Measurements from ENCODE around the gene ATRNL1.

The ATRNL1 gene

DNA sequence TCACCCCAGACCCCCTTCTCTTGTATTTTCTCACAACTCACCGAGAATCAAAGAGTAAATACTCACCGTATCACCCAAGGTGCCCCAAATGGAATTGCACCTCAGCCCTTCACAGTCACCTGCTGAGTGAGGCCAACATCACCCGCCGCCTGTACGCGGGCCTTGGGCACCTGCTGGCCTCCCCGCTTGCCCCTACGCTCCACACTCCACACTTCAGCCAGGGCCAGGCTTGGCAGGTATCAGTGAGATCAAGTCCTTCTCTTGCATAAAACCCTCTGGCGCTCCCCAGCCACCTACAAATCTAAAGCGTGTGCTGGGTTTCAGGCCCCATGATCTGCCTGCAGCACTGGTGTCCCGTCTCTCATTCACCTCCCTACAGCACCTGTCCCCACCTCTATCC lies 879.3 kb downstream of the ATRNL1 start:
- DNase-seq (ENCODE audit: low read depth, low spot score), result no peak
- TF ChIP-seq, protein P1, sequence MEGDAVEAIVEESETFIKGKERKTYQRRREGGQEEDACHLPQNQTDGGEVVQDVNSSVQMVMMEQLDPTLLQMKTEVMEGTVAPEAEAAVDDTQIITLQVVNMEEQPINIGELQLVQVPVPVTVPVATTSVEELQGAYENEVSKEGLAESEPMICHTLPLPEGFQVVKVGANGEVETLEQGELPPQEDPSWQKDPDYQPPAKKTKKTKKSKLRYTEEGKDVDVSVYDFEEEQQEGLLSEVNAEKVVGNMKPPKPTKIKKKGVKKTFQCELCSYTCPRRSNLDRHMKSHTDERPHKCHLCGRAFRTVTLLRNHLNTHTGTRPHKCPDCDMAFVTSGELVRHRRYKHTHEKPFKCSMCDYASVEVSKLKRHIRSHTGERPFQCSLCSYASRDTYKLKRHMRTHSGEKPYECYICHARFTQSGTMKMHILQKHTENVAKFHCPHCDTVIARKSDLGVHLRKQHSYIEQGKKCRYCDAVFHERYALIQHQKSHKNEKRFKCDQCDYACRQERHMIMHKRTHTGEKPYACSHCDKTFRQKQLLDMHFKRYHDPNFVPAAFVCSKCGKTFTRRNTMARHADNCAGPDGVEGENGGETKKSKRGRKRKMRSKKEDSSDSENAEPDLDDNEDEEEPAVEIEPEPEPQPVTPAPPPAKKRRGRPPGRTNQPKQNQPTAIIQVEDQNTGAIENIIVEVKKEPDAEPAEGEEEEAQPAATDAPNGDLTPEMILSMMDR (IDR thresholded peaks at IDR 0.05; ENCODE audit: insufficient read depth, low read length, missing control alignments), result no peak
- no peak overlapping the region for H3K4me3 ChIP-seq (ENCODE audit: low read depth, low read length)
- ChIA-PET CTCF (no interaction called here), POLR2A (no interaction called here)

DNA sequence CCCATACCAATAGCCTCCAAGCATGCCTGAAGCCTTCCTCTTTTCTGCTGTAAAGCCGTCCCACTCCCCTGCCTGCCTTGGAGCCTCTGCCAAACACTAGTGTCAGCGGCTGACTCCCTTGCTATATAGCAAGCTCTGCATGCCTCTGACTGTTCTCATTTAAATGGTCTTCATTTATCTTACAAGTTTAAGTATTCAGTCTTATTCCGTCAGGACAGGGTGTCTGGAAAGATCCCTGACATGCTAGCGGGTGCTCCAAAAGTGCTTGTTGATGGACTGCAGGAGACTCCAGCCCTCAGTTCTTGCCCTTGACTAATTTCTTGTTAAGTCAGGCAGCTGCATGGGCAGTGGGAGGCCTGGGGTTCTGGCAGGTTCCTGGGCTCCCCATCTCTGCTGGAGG lies 881.2 kb downstream of the ATRNL1 start:
- ChIA-PET POLR2A (no interaction called here), CTCF (no interaction called here)
- no peak for DNase-seq (ENCODE audit: low read depth, low spot score)
- TF ChIP-seq, protein P1 (IDR thresholded peaks at IDR 0.05; ENCODE audit: insufficient read depth, low read length, missing control alignments), result no peak
- no peak overlapping the region for H3K4me3 ChIP-seq (ENCODE audit: low read depth, low read length)

DNA sequence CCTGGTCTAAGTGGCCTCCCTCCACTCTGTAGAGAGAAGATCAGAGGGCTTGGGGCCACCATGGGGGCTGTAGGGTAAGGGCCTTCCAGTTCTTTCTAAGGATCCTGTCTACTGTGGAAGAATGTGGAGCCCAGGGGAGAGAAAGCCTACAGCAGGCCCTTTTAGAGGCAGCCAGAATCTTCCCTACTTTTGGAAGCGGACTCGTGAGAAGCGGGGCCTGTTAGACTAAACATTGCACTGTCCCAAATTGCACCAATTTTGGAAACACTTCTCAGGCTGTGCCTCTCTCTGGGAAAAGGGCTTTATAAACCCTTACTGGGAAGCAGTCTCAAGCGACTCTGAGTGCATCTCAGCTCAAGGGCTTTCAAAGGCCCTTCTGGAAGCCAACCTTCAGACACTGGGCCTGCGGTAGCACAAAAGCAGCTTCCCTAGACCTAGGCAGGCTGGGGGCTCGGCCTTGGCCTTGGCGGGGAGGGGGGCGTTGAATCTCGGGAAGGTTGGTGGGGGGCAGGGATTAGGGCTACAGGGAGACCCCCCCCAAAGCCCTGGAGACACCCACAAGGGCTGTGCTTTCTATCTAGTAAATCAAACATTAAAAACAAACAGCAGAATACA lies 881.8 kb downstream of the ATRNL1 start:
- H3K4me3 ChIP-seq (ENCODE audit: low read depth, low read length), result no peak overlapping the region
- CTCF ChIA-PET, result no interaction called here
- TF ChIP-seq, protein P1 (IDR thresholded peaks at IDR 0.05; ENCODE audit: insufficient read depth, low read length, missing control alignments), result no peak
- POLR2A ChIA-PET, result no interaction called here
- DNase-seq (ENCODE audit: low read depth, low spot score), result no peak

DNA sequence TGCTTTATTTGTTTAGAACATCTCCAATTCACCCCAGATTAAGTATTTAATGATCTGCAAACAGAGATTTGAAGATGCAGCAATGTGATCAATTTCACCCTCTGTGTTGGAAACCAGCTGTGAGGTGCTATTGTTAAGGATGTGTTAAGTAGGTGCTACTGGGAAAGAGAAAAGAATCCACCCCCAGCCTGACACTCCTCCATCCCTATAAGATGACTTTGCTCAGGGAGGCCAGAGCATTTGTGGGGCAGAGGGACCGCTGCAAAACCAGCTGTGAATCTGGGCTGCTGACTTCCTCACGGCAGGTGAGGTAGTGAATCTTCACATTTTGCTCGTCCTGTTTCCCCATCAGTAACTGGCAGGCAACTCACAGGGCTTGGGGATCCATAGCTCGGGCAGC lies 882.3 kb downstream of the ATRNL1 start:
- ChIA-PET CTCF (no interaction called here), POLR2A (no interaction called here)
- no peak overlapping the region for H3K4me3 ChIP-seq (ENCODE audit: low read depth, low read length)
- DNase-seq (ENCODE audit: low read depth, low spot score), result no peak
- TF ChIP-seq, protein P1 (IDR thresholded peaks at IDR 0.05; ENCODE audit: insufficient read depth, low read length, missing control alignments), result no peak

DNA sequence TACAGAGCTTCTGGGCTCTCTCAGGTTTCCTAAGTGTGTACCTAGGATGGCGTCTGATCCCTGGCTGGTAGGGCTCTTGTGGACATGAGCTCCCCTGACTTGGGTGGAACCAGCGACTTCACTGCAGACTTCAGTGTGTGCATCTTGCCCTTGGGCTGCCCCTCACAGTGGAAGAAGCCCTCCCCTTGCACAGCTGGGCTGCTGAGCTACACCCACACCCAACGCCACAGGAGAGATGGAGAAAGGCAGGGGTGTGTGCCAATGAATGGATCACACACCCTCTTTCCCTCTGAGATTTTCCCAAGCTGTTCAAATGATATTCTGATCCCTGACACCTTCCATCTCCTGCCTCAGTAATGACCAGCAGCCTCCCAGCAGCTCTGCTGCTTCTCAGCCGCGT lies 883.2 kb downstream of the ATRNL1 start:
- DNase-seq (ENCODE audit: low read depth, low spot score), result no peak
- ChIA-PET POLR2A (no interaction called here), CTCF (interaction anchor here (0.9 kb wide), 1 partner anchor 13 kb away, joined by 3 read pairs; no protein-coding TSS in a partner anchor)
- no peak overlapping the region for H3K4me3 ChIP-seq (ENCODE audit: low read depth, low read length)
- TF ChIP-seq, protein P1 (IDR thresholded peaks at IDR 0.05; ENCODE audit: insufficient read depth, low read length, missing control alignments), result no peak

DNA sequence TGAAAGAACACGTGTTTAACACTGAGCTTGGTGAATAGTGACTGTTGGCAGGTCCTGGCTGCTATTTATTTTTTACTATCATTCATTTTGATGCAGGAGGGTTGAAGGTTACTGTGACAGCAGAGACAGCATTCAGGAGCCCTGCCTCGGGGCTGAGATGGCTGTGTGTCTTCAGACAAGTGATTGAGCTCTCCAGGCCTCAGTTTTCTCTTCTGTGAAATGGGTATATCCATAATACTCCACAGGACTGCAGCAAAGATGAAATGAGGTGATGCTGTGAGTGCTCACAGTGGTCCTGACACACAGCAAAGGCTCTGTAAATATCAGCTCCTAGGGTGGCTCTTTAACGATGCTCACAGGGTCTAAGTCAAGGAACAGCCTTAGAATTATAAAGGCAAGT lies 884.7 kb downstream of the ATRNL1 start:
- TF ChIP-seq, protein P1 (IDR thresholded peaks at IDR 0.05; ENCODE audit: insufficient read depth, low read length, missing control alignments), result no peak
- POLR2A ChIA-PET, result no interaction called here
- no peak overlapping the region for H3K4me3 ChIP-seq (ENCODE audit: low read depth, low read length)
- CTCF ChIA-PET, result no interaction called here
- no peak for DNase-seq (ENCODE audit: low read depth, low spot score)
